H1 (cell line): ENCODE measurements around the gene PDE4B. TPM values are rescaled to one million over a fixed set of nuclear protein-coding genes. Genes with fewer than 3 reads are reported as not detected.

Experiments used
- CTCF ChIA-PET: fragments of 300-600 bp; sonication (Branson Sonifier 250); formaldehyde crosslinking; loops from one replicate; lab custom pipeline; 2021; ENCODE audit not compliant: partially characterized antibody; lab: Charles Lee
- POLR2A ChIA-PET: fragments of 300-600 bp; sonication (Branson Sonifier 250); formaldehyde crosslinking; loops from one replicate; lab custom pipeline; 2021; ENCODE audit warnings: inconsistent platforms; ENCODE audit not compliant: partially characterized antibody; lab: Charles Lee
- DNase-seq, 2 experiments: peaks; one replicate each; pipeline versions ENCODE4 v3.0.0 to v3.0.0-alpha.2; 2010 to 2022; ENCODE audit warnings: low spot score in 2 of 2, low read depth in 1 of 2, mixed read lengths in 1 of 2
- FAIRE-seq: peaks from 2 replicates; lab custom pipeline; 2011; peaks lifted over from hg19 to GRCh38; lab: Jason Lieb, UNC
- H2AFZ ChIP-seq: 2 replicates; pipeline ENCODE4 v1.8.1; 2012; ENCODE audit warnings: low read length, inconsistent platforms
- H2AK5ac ChIP-seq: 2 replicates; pipeline ENCODE4 v1.6.1; 2013; ENCODE audit warnings: low read depth, low read length
- H2BK120ac ChIP-seq: replicated peaks from 2 replicates; pipeline ENCODE3; 2013; ENCODE audit warnings: low read depth, low read length, inconsistent platforms
- H2BK12ac ChIP-seq: 2 replicates; pipeline ENCODE4 v1.6.1; 2013; ENCODE audit warnings: low read depth, low read length
- H2BK15ac ChIP-seq: 2 replicates; pipeline ENCODE4 v1.6.1; 2013; ENCODE audit warnings: low read length
- H2BK20ac ChIP-seq: 2 replicates; pipeline ENCODE4 v1.6.1; 2013; ENCODE audit warnings: low read length
- H2BK5ac ChIP-seq: 2 replicates; pipeline ENCODE4 v1.6.1; 2013; ENCODE audit warnings: low read depth, low read length
- H3K14ac ChIP-seq: 2 replicates; pipeline ENCODE4 v1.6.1; 2013; ENCODE audit warnings: inconsistent platforms; ENCODE audit not compliant: insufficient read length
- H3K18ac ChIP-seq: 2 replicates; pipeline ENCODE4 v1.6.1; 2013; ENCODE audit warnings: low read length; ENCODE audit errors: extremely low read depth
- H3K23ac ChIP-seq: 2 replicates; pipeline ENCODE4 v1.6.1; 2013; ENCODE audit warnings: inconsistent platforms; ENCODE audit not compliant: insufficient read length
- H3K23me2 ChIP-seq: 2 replicates; pipeline ENCODE4 v1.6.1; 2013; ENCODE audit warnings: low read depth, low read length
- H3K27ac ChIP-seq: 2 replicates; pipeline ENCODE4 v1.6.1; 2011; ENCODE audit warnings: low read depth, low read length, inconsistent platforms
- H3K27me3 ChIP-seq, 4 experiments: replicated peaks in 1 of 4; 1 replicate in 1 of 4; 2 replicates in 3 of 4; pipeline versions ENCODE4 v1.6.1 to v1.8.1; 2011 to 2013; ENCODE audit warnings: low read length in 3 of 4, mild to moderate bottlenecking in 3 of 4, inconsistent platforms in 2 of 4, mixed read lengths in 2 of 4, moderate library complexity in 1 of 4; ENCODE audit not compliant: control insufficient read depth in 3 of 4, insufficient read depth in 3 of 4; ENCODE audit errors: extremely low read depth in 1 of 4
- H3K36me3 ChIP-seq, 4 experiments: 2 replicates each; pipeline versions ENCODE4 v1.6.1 to v1.8.1; 2011 to 2013; ENCODE audit warnings: mild to moderate bottlenecking in 4 of 4, low read length in 3 of 4, moderate library complexity in 2 of 4, control low read depth in 1 of 4, inconsistent platforms in 1 of 4; ENCODE audit not compliant: insufficient read depth in 4 of 4, control insufficient read depth in 2 of 4
- H3K4ac ChIP-seq: replicated peaks from 2 replicates; pipeline ENCODE3; 2013; ENCODE audit warnings: low read length, low read depth, mixed read lengths, inconsistent platforms; ENCODE audit not compliant: insufficient read length
- H3K4me1 ChIP-seq, 4 experiments: replicated peaks in 1 of 4; 1 replicate in 1 of 4; 2 replicates in 3 of 4; pipeline versions ENCODE4 v1.6.1 to v1.8.1; 2011 to 2013; ENCODE audit warnings: low read length in 3 of 4, inconsistent platforms in 2 of 4, mixed read lengths in 1 of 4; ENCODE audit not compliant: insufficient read depth in 4 of 4, control insufficient read depth in 3 of 4
- H3K4me2 ChIP-seq, 2 experiments: 2 replicates each; pipeline versions ENCODE4 v1.6.1 to v1.8.1; 2011 to 2013; ENCODE audit warnings: low read depth in 2 of 2, low read length in 2 of 2, control low read depth in 1 of 2, inconsistent platforms in 1 of 2, mild to moderate bottlenecking in 1 of 2; ENCODE audit not compliant: insufficient read depth in 1 of 2
- H3K4me3 ChIP-seq, 4 experiments: fragments of 200-600, 300-600 bp in 1 of 4; sonication (generic), shearing (Covaris generic), sonication (Bioruptor Twin) in 1 of 4; 2 replicates each; pipeline versions ENCODE4 v1.5.1 to v1.8.1; 2011 to 2016; ENCODE audit warnings: low read length in 4 of 4, low read depth in 3 of 4, control low read depth in 2 of 4, inconsistent platforms in 2 of 4, mild to moderate bottlenecking in 2 of 4, mixed read lengths in 1 of 4, moderate library complexity in 1 of 4; ENCODE audit not compliant: insufficient read depth in 2 of 4; ENCODE audit errors: extremely low read depth in 1 of 4
- H3K56ac ChIP-seq: replicated peaks from 2 replicates; pipeline ENCODE3; 2013; ENCODE audit warnings: low read depth, mild to moderate bottlenecking, mixed read lengths, low read length, inconsistent platforms; ENCODE audit not compliant: insufficient read length
- H3K79me1 ChIP-seq: 2 replicates; pipeline ENCODE4 v1.6.1; 2013; ENCODE audit warnings: low read depth, low read length, control low read depth
- H3K79me2 ChIP-seq, 2 experiments: 2 replicates each; pipeline versions ENCODE4 v1.6.1 to v1.8.1; 2012 to 2013; ENCODE audit warnings: low read length in 2 of 2, mild to moderate bottlenecking in 2 of 2, inconsistent platforms in 1 of 2; ENCODE audit not compliant: insufficient read depth in 2 of 2, control insufficient read depth in 1 of 2
- H3K9ac ChIP-seq, 4 experiments: replicated peaks in 1 of 4; 1 replicate in 1 of 4; 2 replicates in 3 of 4; pipeline versions ENCODE4 v1.6.1 to v1.8.1; 2011 to 2013; ENCODE audit warnings: low read depth in 3 of 4, low read length in 3 of 4, control low read depth in 2 of 4, mild to moderate bottlenecking in 2 of 4, moderate library complexity in 2 of 4, inconsistent platforms in 1 of 4; ENCODE audit errors: extremely low read depth in 1 of 4
- H3K9me3 ChIP-seq, 2 experiments: 2 replicates each; pipeline versions ENCODE4 v1.6.1 to v1.8.1; 2012 to 2013; ENCODE audit warnings: mild to moderate bottlenecking in 2 of 2, moderate library complexity in 2 of 2, control low read depth in 1 of 2, inconsistent platforms in 1 of 2, low read depth in 1 of 2, low read length in 1 of 2, mixed read lengths in 1 of 2; ENCODE audit not compliant: insufficient read depth in 2 of 2
- H4K20me1 ChIP-seq, 2 experiments: replicated peaks in 1 of 2; 2 replicates each; pipeline versions ENCODE3 to v1.8.1; 2011 to 2013; ENCODE audit warnings: inconsistent platforms in 2 of 2, low read length in 2 of 2, mild to moderate bottlenecking in 1 of 2; ENCODE audit not compliant: insufficient read depth in 2 of 2, control insufficient read depth in 1 of 2
- H4K5ac ChIP-seq: 2 replicates; pipeline ENCODE4 v1.6.1; 2013; ENCODE audit warnings: low read length, low read depth, mixed read lengths, inconsistent platforms; ENCODE audit not compliant: insufficient read length
- H4K8ac ChIP-seq: 2 replicates; pipeline ENCODE4 v1.8.0; 2013; ENCODE audit warnings: mild to moderate bottlenecking, moderate library complexity, low read length, inconsistent platforms; ENCODE audit not compliant: insufficient read depth; ENCODE audit errors: extremely low read depth
- H4K91ac ChIP-seq: replicated peaks from 2 replicates; pipeline ENCODE3; 2013; ENCODE audit warnings: low read length, mixed read lengths, inconsistent platforms; ENCODE audit not compliant: insufficient read length
- CBX5 ChIP-seq: fragments of 300-800, 300-1000 bp; sonication (generic); IDR thresholded peaks from 2 replicates; pipeline ENCODE4 v1.7.1; 2016; ENCODE audit warnings: antibody characterized with exemption, low read length, low read depth
- polyA plus RNA-seq, 7 experiments: library from polyadenylated mRNA; depleted of rRNA in 3 of 7; stranded (reverse) in 5 of 7; unstranded in 2 of 7; fragments of >200 nt in 5 of 7; fragments of 200-250 nt in 2 of 7; gene quantifications; 1 replicate in 5 of 7; 2 replicates in 1 of 7; 4 replicates in 1 of 7; pipeline versions ENCODE4 v1.2.1 to v1.2.3, GENCODE V29; 2011 to 2013; ENCODE audit warnings: missing spikeins in 2 of 7, mixed read lengths in 2 of 7
- total RNA-seq: library from RNA; stranded (reverse); fragmentation: NEBNext Ultra II Directional; extraction: Animal tissue kit (Norgen Biotek cat#: 25700); gene quantifications from 2 replicates; pipeline ENCODE4 v1.2.1, GENCODE V29; 2021
- TF ChIP-seq, protein P1 (sequence below): fragments of 300-600 bp; sonication (generic); IDR thresholded peaks from 2 replicates; pipeline ENCODE4 v1.7.1; 2012; ENCODE audit warnings: low read length, moderate library complexity, mild to moderate bottlenecking, inconsistent platforms; ENCODE audit not compliant: insufficient replicate concordance

The PDE4B gene
- total and polyA plus RNA-seq, 2 of the 8 experiments (the other 6 are each of a cell fraction or from before 2014, with no cell fraction given), result 5.0 to 15.1 TPM

DNA sequence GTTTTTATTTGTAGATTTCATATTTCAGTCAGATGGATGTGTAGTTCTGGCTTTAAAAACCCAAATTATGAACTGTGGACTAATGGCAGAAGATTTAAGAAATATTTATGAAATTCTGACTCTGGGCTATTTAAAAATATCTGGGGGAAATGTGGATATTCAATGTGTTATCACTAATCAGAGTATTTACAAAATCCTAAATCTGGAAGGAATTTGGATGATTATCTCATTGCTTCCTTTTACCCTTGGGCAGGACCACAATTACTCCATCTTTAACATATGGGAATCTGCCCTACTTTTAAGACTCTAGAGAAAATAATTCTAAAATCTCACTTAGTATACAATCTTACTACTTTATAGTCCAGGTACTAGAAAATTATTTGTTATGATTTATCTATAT is 203.2 kb downstream of the PDE4B start:
- H2BK5ac ChIP-seq, result no peak overlapping the region
- H2BK15ac ChIP-seq, result no peak overlapping the region
- H3K9me3 ChIP-seq, result no peaks in the 10 kb centered on the region
- DNase-seq (no peak), FAIRE-seq (no peak)
- H2AK5ac ChIP-seq, result no peak overlapping the region
- H2AFZ ChIP-seq, result no peak overlapping the region
- H3K18ac ChIP-seq, result no peak overlapping the region
- no peaks in the 10 kb centered on the region for H3K79me1 ChIP-seq
- H3K27ac ChIP-seq, result no peak overlapping the region
- H3K36me3 ChIP-seq, result no peaks in the 10 kb centered on the region
- H4K20me1 ChIP-seq, result no peaks in the 10 kb centered on the region
- H3K23me2 ChIP-seq, result no peaks in the 10 kb centered on the region
- no peak overlapping the region for H3K4me3 ChIP-seq
- H3K4ac ChIP-seq, result no peak overlapping the region
- no peak overlapping the region for H4K91ac ChIP-seq
- no peak overlapping the region for H4K5ac ChIP-seq
- H4K8ac ChIP-seq, result no peak overlapping the region
- no peak overlapping the region for H2BK20ac ChIP-seq
- H3K27me3 ChIP-seq, result peaks cover 0 to 5% (median under 1%) of the 10 kb centered on the region in 4 experiments; a peak in 4 of 7 replicates
- H2BK12ac ChIP-seq, result no peak overlapping the region
- no peak overlapping the region for H3K14ac ChIP-seq
- no peak overlapping the region for H3K4me2 ChIP-seq
- no peak overlapping the region for H2BK120ac ChIP-seq
- no peak overlapping the region for H3K56ac ChIP-seq
- ChIA-PET POLR2A (no interaction called here), CTCF (no interaction called here)
- no peak overlapping the region for H3K9ac ChIP-seq
- no peak overlapping the region for H3K23ac ChIP-seq
- no peaks in the 10 kb centered on the region for H3K4me1 ChIP-seq
- no peaks in the 10 kb centered on the region for H3K79me2 ChIP-seq
- TF ChIP-seq, protein P1, sequence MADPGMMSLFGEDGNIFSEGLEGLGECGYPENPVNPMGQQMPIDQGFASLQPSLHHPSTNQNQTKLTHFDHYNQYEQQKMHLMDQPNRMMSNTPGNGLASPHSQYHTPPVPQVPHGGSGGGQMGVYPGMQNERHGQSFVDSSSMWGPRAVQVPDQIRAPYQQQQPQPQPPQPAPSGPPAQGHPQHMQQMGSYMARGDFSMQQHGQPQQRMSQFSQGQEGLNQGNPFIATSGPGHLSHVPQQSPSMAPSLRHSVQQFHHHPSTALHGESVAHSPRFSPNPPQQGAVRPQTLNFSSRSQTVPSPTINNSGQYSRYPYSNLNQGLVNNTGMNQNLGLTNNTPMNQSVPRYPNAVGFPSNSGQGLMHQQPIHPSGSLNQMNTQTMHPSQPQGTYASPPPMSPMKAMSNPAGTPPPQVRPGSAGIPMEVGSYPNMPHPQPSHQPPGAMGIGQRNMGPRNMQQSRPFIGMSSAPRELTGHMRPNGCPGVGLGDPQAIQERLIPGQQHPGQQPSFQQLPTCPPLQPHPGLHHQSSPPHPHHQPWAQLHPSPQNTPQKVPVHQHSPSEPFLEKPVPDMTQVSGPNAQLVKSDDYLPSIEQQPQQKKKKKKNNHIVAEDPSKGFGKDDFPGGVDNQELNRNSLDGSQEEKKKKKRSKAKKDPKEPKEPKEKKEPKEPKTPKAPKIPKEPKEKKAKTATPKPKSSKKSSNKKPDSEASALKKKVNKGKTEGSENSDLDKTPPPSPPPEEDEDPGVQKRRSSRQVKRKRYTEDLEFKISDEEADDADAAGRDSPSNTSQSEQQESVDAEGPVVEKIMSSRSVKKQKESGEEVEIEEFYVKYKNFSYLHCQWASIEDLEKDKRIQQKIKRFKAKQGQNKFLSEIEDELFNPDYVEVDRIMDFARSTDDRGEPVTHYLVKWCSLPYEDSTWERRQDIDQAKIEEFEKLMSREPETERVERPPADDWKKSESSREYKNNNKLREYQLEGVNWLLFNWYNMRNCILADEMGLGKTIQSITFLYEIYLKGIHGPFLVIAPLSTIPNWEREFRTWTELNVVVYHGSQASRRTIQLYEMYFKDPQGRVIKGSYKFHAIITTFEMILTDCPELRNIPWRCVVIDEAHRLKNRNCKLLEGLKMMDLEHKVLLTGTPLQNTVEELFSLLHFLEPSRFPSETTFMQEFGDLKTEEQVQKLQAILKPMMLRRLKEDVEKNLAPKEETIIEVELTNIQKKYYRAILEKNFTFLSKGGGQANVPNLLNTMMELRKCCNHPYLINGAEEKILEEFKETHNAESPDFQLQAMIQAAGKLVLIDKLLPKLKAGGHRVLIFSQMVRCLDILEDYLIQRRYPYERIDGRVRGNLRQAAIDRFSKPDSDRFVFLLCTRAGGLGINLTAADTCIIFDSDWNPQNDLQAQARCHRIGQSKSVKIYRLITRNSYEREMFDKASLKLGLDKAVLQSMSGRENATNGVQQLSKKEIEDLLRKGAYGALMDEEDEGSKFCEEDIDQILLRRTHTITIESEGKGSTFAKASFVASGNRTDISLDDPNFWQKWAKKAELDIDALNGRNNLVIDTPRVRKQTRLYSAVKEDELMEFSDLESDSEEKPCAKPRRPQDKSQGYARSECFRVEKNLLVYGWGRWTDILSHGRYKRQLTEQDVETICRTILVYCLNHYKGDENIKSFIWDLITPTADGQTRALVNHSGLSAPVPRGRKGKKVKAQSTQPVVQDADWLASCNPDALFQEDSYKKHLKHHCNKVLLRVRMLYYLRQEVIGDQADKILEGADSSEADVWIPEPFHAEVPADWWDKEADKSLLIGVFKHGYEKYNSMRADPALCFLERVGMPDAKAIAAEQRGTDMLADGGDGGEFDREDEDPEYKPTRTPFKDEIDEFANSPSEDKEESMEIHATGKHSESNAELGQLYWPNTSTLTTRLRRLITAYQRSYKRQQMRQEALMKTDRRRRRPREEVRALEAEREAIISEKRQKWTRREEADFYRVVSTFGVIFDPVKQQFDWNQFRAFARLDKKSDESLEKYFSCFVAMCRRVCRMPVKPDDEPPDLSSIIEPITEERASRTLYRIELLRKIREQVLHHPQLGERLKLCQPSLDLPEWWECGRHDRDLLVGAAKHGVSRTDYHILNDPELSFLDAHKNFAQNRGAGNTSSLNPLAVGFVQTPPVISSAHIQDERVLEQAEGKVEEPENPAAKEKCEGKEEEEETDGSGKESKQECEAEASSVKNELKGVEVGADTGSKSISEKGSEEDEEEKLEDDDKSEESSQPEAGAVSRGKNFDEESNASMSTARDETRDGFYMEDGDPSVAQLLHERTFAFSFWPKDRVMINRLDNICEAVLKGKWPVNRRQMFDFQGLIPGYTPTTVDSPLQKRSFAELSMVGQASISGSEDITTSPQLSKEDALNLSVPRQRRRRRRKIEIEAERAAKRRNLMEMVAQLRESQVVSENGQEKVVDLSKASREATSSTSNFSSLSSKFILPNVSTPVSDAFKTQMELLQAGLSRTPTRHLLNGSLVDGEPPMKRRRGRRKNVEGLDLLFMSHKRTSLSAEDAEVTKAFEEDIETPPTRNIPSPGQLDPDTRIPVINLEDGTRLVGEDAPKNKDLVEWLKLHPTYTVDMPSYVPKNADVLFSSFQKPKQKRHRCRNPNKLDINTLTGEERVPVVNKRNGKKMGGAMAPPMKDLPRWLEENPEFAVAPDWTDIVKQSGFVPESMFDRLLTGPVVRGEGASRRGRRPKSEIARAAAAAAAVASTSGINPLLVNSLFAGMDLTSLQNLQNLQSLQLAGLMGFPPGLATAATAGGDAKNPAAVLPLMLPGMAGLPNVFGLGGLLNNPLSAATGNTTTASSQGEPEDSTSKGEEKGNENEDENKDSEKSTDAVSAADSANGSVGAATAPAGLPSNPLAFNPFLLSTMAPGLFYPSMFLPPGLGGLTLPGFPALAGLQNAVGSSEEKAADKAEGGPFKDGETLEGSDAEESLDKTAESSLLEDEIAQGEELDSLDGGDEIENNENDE, result no peak
- TF ChIP-seq CBX5, result no peak
